Endothelial cell of umbilical vein (primary cell): ENCODE data around the gene EARS2.

Experiments used
- GATA2 ChIP-seq: IDR thresholded peaks from 2 replicates; pipeline ENCODE4 v1.7.0; 2011; ENCODE audit warnings: low read depth, mild to moderate bottlenecking, moderate library complexity, mixed read lengths, low read length; ENCODE audit not compliant: insufficient read length, insufficient read depth
- JUN ChIP-seq: IDR thresholded peaks from 2 replicates; pipeline ENCODE4 v1.6.1; 2011; ENCODE audit warnings: borderline replicate concordance, low read depth; ENCODE audit not compliant: insufficient read length, insufficient read depth
- MYC ChIP-seq: IDR thresholded peaks from one replicate; pipeline ENCODE4 v1.6.1; 2011; ENCODE audit warnings: mild to moderate bottlenecking, low read depth, low read length
- POLR2AphosphoS5 ChIP-seq: IDR thresholded peaks from 2 replicates; pipeline ENCODE4 v1.6.1; 2012; ENCODE audit warnings: low read depth, mild to moderate bottlenecking, control low read depth, low read length, moderate library complexity; ENCODE audit not compliant: insufficient read depth
- TF ChIP-seq, protein P1 (sequence below), 2 donors: IDR thresholded peaks; 1 replicate in 1 of 2; 2 replicates in 1 of 2; pipeline ENCODE4 v1.5.1; 2011; ENCODE audit warnings: low read length in 2 of 2, mild to moderate bottlenecking in 2 of 2, moderate library complexity in 2 of 2, control low read depth in 1 of 2, inconsistent platforms in 1 of 2, low read depth in 1 of 2; ENCODE audit not compliant: insufficient read depth in 1 of 2; ENCODE audit errors: extremely low read depth in 1 of 2

DNA sequence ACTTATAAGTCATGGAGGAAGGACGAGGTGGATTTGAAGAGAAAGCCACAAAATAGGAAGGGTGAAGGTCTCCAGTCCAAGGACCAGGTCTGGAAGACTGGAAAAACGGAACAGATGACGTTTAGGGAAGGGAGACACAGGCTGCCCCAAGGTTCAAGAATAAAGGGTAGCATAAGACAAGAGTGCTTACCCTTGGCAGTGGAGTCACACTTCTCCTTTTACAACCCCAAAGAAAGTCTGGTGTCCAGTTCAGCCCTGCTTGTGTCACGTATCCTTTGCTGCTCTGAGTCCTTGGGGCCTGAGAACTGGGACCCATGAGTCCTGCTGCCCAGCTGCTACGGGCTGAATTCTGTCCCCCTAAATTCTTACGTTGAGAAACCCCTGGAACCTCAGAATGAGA is 33.8 kb downstream of the EARS2 start:
- TF ChIP-seq, protein P1, sequence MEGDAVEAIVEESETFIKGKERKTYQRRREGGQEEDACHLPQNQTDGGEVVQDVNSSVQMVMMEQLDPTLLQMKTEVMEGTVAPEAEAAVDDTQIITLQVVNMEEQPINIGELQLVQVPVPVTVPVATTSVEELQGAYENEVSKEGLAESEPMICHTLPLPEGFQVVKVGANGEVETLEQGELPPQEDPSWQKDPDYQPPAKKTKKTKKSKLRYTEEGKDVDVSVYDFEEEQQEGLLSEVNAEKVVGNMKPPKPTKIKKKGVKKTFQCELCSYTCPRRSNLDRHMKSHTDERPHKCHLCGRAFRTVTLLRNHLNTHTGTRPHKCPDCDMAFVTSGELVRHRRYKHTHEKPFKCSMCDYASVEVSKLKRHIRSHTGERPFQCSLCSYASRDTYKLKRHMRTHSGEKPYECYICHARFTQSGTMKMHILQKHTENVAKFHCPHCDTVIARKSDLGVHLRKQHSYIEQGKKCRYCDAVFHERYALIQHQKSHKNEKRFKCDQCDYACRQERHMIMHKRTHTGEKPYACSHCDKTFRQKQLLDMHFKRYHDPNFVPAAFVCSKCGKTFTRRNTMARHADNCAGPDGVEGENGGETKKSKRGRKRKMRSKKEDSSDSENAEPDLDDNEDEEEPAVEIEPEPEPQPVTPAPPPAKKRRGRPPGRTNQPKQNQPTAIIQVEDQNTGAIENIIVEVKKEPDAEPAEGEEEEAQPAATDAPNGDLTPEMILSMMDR (IDR thresholded peaks at IDR 0.05; ENCODE audit: extremely low read depth in 1 of 2, insufficient read depth in 1 of 2, low read depth in 1 of 2, low read length in 2 of 2) = no peak
- no peak for TF ChIP-seq GATA2
- TF ChIP-seq POLR2AphosphoS5 = no peak
- no peak for TF ChIP-seq JUN
- TF ChIP-seq MYC = no peak
